ENCODE results near the gene GPR132. TPM values are rescaled to one million over a fixed set of nuclear protein-coding genes. Genes with fewer than 3 reads are reported as not detected.
A peak's percentile ranks its signal among the peaks of the same experiment; 100 is the strongest.

The GPR132 gene
- total RNA-seq, 1 donor from 2014 or later = 48.5 TPM

DNA sequence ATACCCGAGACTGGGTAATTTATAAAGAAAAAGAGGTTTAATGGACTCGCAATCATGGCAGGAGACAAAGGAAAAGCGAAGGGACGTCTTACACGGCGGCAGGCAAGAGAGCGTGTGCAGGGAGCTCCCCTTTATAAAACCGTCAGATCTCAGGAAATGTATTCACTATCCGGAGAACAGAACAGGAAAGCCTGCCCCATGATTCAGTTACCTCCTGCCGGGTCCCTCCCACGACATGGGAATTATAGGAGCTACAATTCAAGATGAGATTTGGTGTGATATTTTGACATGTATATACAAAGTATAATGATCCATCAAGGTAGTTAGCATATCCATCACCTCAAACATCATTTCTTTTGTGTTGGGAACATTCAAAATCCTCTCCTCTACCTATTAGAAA, 42.1 kb downstream of the GPR132 start:
- intact Hi-C loops (cut with micrococcal nuclease) = no loop called here
- no peak for ATAC-seq (ENCODE audit: low read depth)
- H3K36me3 Mint-ChIP-seq (ENCODE audit: low read depth) = peaks cover under 1% of the 10 kb centered on the region
- ChIA-PET CTCF (interaction anchor here (1.6 kb wide), 1 partner anchor 22 kb away, joined by 5 read pairs; no protein-coding TSS in a partner anchor), POLR2A (interaction anchor here (0.6 kb wide), 1 partner anchor 40 kb away, joined by 3 read pairs; no protein-coding TSS in a partner anchor)
- no peak overlapping the region for H3K27ac Mint-ChIP-seq
- H3K4me1 Mint-ChIP-seq = peaks cover 57% of the 10 kb centered on the region
- H3K9me3 Mint-ChIP-seq = no peaks in the 10 kb centered on the region
- no peak for DNase-seq
- TF ChIP-seq, protein P1, sequence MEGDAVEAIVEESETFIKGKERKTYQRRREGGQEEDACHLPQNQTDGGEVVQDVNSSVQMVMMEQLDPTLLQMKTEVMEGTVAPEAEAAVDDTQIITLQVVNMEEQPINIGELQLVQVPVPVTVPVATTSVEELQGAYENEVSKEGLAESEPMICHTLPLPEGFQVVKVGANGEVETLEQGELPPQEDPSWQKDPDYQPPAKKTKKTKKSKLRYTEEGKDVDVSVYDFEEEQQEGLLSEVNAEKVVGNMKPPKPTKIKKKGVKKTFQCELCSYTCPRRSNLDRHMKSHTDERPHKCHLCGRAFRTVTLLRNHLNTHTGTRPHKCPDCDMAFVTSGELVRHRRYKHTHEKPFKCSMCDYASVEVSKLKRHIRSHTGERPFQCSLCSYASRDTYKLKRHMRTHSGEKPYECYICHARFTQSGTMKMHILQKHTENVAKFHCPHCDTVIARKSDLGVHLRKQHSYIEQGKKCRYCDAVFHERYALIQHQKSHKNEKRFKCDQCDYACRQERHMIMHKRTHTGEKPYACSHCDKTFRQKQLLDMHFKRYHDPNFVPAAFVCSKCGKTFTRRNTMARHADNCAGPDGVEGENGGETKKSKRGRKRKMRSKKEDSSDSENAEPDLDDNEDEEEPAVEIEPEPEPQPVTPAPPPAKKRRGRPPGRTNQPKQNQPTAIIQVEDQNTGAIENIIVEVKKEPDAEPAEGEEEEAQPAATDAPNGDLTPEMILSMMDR (IDR thresholded peaks at IDR 0.05) = no peak
- H3K27me3 Mint-ChIP-seq = no peaks in the 10 kb centered on the region
- H3K4me3 Mint-ChIP-seq = no peak overlapping the region

DNA sequence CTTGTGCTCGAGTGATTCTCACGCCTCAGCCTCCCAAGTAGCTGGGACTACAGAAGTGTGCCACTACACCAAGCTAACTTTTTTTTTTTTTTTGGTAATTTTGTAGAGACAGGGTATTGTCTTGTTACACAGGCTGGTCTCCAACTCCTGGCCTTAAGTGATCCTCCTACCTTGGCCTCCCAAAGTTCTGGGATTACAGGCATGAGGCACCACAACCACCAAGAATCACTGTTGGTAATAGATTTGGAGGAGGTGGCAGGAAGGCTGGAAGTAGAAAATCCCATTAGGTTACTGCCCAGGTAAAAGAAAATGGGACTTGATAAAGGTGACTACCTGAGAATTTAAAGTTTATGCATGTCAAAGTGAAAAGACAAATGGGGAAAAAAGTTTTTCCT, 43.0 kb downstream of the GPR132 start:
- Mint-ChIP-seq H3K4me1 (peaks cover 61% of the 10 kb centered on the region), H3K27ac (no peak overlapping the region), H3K27me3 (no peaks in the 10 kb centered on the region), H3K36me3 (ENCODE audit: low read depth) (peaks cover 5% of the 10 kb centered on the region), H3K4me3 (peak overlapping the region; percentile 92), H3K9me3 (no peaks in the 10 kb centered on the region)
- ATAC-seq (ENCODE audit: low read depth) = no peak
- TF ChIP-seq, protein P1 (IDR thresholded peaks at IDR 0.05) = no peak
- POLR2A ChIA-PET = interaction anchor here (0.7 kb wide), 1 partner anchor 38 kb away, joined by 5 read pairs; no protein-coding TSS in a partner anchor
- DNase-seq = no peak
- intact Hi-C loops (cut with micrococcal nuclease) = no loop called here
- CTCF ChIA-PET = interaction anchor here (1.6 kb wide), 1 partner anchor 23 kb away, joined by 5 read pairs; no protein-coding TSS in a partner anchor

DNA sequence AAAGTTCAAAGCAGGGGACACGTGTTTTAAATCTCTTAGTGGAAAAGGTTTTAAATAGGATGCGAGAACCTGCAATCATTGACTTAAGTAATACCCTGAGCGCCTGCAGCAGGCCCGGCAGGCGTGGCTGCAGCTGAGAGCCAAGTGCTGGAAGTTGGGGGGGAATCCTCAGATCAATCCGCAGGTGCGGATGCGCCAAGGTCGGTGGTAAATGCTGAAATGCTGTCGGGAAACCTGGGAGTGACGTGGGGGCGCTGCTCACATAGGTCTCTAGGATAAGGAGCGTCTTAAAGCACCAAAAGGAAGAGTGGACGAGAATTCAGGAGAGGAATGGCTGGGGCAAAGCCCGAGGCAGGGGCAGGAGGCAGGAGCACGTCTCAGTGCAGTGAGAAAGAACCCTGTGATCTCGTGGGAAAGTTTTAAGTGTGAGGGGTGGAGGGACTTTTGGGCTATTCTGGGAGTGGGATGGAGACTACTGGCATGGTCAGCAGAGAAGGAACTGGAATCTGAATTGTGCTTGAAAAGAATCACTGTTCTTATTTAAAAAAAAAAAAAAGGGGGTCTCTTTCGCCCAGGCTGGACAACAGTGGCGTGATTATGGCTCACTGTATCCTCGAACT, 43.5 kb downstream of the GPR132 start:
- TF ChIP-seq, protein P1 (IDR thresholded peaks at IDR 0.05) = no peak
- Mint-ChIP-seq H3K4me3 (peak overlapping the region; percentile 92), H3K9me3 (no peaks in the 10 kb centered on the region), H3K27ac (peak overlapping the region; percentile 94), H3K4me1 (peaks cover 60% of the 10 kb centered on the region), H3K27me3 (no peaks in the 10 kb centered on the region), H3K36me3 (ENCODE audit: low read depth) (peaks cover 6% of the 10 kb centered on the region)
- intact Hi-C loops (cut with micrococcal nuclease) = loop anchor here (1.0 to 2.0 kb wide), 8 partner anchors 24 to 469 kb away; partner anchors contain the start of genes CLBA1, GPR132, SIVA1 and TEDC1
- ChIA-PET CTCF (interaction anchor here (1.0 to 1.6 kb wide), 3 partner anchors 20 to 24 kb away, joined by 4 to 9 read pairs (median 5); no protein-coding TSS in a partner anchor), POLR2A (interaction anchor here (0.7 to 3.0 kb wide), 6 partner anchors 38 to 279 kb away, joined by 3 to 27 read pairs (median 5); partner anchors contain the start of genes BRF1 and GPR132)
- ATAC-seq (ENCODE audit: low read depth) (no peak), DNase-seq (no peak)

DNA sequence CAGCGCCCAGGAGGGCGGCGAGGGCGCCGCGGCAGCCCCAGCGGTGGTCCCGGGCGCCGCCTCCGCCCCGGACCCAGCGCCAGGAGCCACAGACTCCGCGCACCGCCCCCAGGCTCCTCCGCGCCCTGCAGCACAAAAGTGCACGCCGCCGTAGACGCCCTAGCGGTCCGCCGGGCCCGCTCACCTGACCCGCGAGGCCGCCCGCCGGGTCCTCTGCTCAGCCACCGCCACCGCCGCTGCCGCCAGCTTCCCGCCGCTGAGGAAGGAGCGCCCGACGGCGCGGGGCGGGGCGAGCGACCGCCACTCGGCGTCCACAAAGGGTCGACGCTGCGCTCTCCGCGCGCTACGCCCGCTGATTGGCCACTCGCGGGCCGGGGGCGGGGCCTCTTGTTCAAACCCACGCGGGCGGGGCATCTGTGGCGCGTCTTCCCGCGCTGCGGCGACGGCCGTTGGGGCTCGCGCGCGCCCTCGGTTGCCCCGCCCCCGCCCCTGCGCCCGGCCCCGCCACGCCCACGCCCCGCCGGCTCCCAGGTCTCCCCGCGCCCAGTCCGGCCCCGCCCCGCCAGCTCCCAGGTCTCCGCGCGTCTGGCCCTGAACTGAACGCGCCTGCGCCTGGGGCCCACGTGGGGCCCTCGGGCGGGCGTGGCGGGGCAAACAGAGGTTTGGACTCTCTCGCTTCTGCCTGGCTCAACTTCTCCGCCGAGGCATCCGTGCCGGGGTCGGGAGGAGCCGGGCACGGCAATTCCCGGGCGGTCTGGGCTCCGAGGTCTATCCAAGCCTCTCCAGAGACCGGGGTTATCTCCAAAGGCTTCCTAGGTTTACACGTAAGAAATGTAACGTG, 44.2 kb downstream of the GPR132 start, which contains the start of gene CDCA4:
CDCA4 (minus strand) TSS at position 269 of the 841 bp plus-strand sequence. CDS start 9,154 bp downstream, outside the sequence.
- ChIA-PET CTCF (interaction anchor here (1.0 to 1.6 kb wide), 4 partner anchors 21 to 25 kb away, joined by 3 to 9 read pairs (median 4); no protein-coding TSS in a partner anchor), POLR2A (interaction anchor here (0.6 to 3.0 kb wide), 17 partner anchors 8 to 507 kb away, joined by 3 to 27 read pairs (median 5); partner anchors contain the start of genes BRF1, CLBA1, GPR132 and SIVA1)
- TF ChIP-seq, protein P1 (IDR thresholded peaks at IDR 0.05) = no peak
- peak; percentile 84 for ATAC-seq (ENCODE audit: low read depth)
- no peaks in the 10 kb centered on the region for H3K9me3 Mint-ChIP-seq
- peaks cover 62% of the 10 kb centered on the region for H3K4me1 Mint-ChIP-seq
- H3K36me3 Mint-ChIP-seq (ENCODE audit: low read depth) = peaks cover 13% of the 10 kb centered on the region
- peak within 1 kb of the TSS; percentile 92 for H3K4me3 Mint-ChIP-seq
- intact Hi-C loops (cut with micrococcal nuclease) = loop anchor here (1.0 to 2.0 kb wide), 8 partner anchors 24 to 470 kb away; partner anchors contain the start of genes CLBA1, GPR132, SIVA1 and TEDC1
- DNase-seq = peak; percentile 97
- peak within 1 kb of the TSS; percentile 94 for H3K27ac Mint-ChIP-seq
- no peaks in the 10 kb centered on the region for H3K27me3 Mint-ChIP-seq

Measured in activated B cell treated with CpG ODN at 0.5 μM for 24 hours (primary cell).